ENCODE results near the gene TLCD4.
"Not testable (repeated sequence)": the region's sequence is repeated elsewhere in the genome, so short reads cannot be mapped to it uniquely, and the experiment has no call there.

Gene TLCD4

GRCh38 chr1:95140791-95141190, 23.6 kb downstream of the TLCD4 start:
- no peak overlapping the region for H3K4me3 ChIP-seq (ENCODE audit: low read depth, low read length)
- TF ChIP-seq, protein P1, sequence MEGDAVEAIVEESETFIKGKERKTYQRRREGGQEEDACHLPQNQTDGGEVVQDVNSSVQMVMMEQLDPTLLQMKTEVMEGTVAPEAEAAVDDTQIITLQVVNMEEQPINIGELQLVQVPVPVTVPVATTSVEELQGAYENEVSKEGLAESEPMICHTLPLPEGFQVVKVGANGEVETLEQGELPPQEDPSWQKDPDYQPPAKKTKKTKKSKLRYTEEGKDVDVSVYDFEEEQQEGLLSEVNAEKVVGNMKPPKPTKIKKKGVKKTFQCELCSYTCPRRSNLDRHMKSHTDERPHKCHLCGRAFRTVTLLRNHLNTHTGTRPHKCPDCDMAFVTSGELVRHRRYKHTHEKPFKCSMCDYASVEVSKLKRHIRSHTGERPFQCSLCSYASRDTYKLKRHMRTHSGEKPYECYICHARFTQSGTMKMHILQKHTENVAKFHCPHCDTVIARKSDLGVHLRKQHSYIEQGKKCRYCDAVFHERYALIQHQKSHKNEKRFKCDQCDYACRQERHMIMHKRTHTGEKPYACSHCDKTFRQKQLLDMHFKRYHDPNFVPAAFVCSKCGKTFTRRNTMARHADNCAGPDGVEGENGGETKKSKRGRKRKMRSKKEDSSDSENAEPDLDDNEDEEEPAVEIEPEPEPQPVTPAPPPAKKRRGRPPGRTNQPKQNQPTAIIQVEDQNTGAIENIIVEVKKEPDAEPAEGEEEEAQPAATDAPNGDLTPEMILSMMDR (IDR thresholded peaks at IDR 0.05; ENCODE audit: low read depth, low read length): no peak

DNA sequence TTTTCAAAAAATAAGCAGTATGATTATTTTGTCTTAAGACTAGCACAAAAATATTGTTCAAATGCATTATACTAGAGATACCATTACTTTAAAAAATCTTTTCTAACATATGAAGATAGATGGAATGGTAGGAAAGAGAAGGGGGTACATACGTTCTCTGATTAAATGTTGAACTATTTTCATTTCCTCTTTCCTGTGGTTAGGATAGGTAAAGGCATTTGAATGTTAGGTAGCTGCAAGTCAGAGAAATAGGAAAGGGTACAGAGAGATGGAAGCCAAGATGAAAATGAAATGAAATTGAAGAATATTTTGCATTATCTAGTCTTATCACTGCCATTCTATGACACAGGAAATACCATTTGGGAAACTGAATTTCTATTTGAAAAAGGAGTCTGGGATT, 28.3 kb downstream of the TLCD4 start:
- H3K4me3 ChIP-seq (ENCODE audit: low read depth, low read length): no peak overlapping the region
- TF ChIP-seq, protein P1 (IDR thresholded peaks at IDR 0.05; ENCODE audit: low read depth, low read length): no peak

GRCh38 chr1:95146637-95147036, 29.5 kb downstream of the TLCD4 start:
- TF ChIP-seq, protein P1 (IDR thresholded peaks at IDR 0.05; ENCODE audit: low read depth, low read length): no peak
- H3K4me3 ChIP-seq (ENCODE audit: low read depth, low read length): no peak overlapping the region

GRCh38 chr1:95154096-95154495, 36.9 kb downstream of the TLCD4 start:
- TF ChIP-seq, protein P1 (IDR thresholded peaks at IDR 0.05; ENCODE audit: low read depth, low read length): no peak
- H3K4me3 ChIP-seq (ENCODE audit: low read depth, low read length): no peak overlapping the region

GRCh38 chr1:95165569-95165968, 48.4 kb downstream of the TLCD4 start:
- H3K4me3 ChIP-seq (ENCODE audit: low read depth, low read length): not testable (repeated sequence)
